Fibroblast of skin of right biceps (primary cell): ENCODE results near the gene CKAP2L.

Source experiments
- DNase-seq: peaks from one replicate; pipeline ENCODE4 v3.0.0-alpha.2; 2013

Gene CKAP2L

GRCh38 chr2:112791019-112791418 is 26.6 kb upstream of the CKAP2L start:
- no peak for DNase-seq

- no peak for DNase-seq
Observed at GRCh38 chr2:112790305-112790704, 25.9 kb upstream of the CKAP2L start.

GRCh38 chr2:112789186-112789585 is 24.8 kb upstream of the CKAP2L start:
- no peak for DNase-seq

GRCh38 chr2:112788653-112789052 is 24.2 kb upstream of the CKAP2L start:
- DNase-seq = no peak

GRCh38 chr2:112787729-112788393 is 23.5 kb upstream of the CKAP2L start:
- no peak for DNase-seq

- DNase-seq = no peak
Observed at GRCh38 chr2:112787294-112787693, 22.9 kb upstream of the CKAP2L start.

GRCh38 chr2:112784199-112785189 is 20.1 kb upstream of the CKAP2L start, which contains the start of gene IL1A:
IL1A (minus strand) TSS chr2:112784493; CDS start chr2:112783770, 723 bp downstream.
- peak; percentile 57 for DNase-seq

- no peak for DNase-seq
Observed at GRCh38 chr2:112783187-112783714, 18.8 kb upstream of the CKAP2L start.

GRCh38 chr2:112782234-112782799 is 17.9 kb upstream of the CKAP2L start:
- DNase-seq = no peak

GRCh38 chr2:112779598-112779997 is 15.2 kb upstream of the CKAP2L start:
- DNase-seq = no peak

GRCh38 chr2:112777036-112777435 is 12.6 kb upstream of the CKAP2L start:
- peak; percentile 31 for DNase-seq

GRCh38 chr2:112776113-112776512 is 11.7 kb upstream of the CKAP2L start:
- DNase-seq = no peak

- no peak for DNase-seq
Observed at GRCh38 chr2:112774536-112775285, 10.3 kb upstream of the CKAP2L start.

- no peak for DNase-seq
Observed at GRCh38 chr2:112773556-112773955, 9.1 kb upstream of the CKAP2L start.

GRCh38 chr2:112772911-112773475 is 8.6 kb upstream of the CKAP2L start:
- no peak for DNase-seq

GRCh38 chr2:112772322-112772721 is 7.9 kb upstream of the CKAP2L start:
- no peak for DNase-seq

- DNase-seq = no peak
Observed at GRCh38 chr2:112768432-112768831, 4.0 kb upstream of the CKAP2L start.

- DNase-seq = no peak
Observed at GRCh38 chr2:112767693-112768330, 3.4 kb upstream of the CKAP2L start.

GRCh38 chr2:112765251-112765650 is 842 bp upstream of the CKAP2L start:
- no peak for DNase-seq

GRCh38 chr2:112762276-112762675 is 2.1 kb downstream of the CKAP2L start:
- DNase-seq = no peak

- no peak for DNase-seq
Observed at GRCh38 chr2:112760149-112760548, 4.3 kb downstream of the CKAP2L start.

GRCh38 chr2:112758711-112759110 is 5.7 kb downstream of the CKAP2L start:
- DNase-seq = no peak
